Amygdala (tissue), 56 donors: ENCODE results near the gene UBE2D2.
A peak's percentile ranks its signal among the peaks of the same experiment; 100 is the strongest.

Source experiments
- DNase-seq, 56 donors: peaks; one replicate each; lab custom pipeline; 2025; lab: John Stamatoyannopoulos, UW

The UBE2D2 gene

DNA sequence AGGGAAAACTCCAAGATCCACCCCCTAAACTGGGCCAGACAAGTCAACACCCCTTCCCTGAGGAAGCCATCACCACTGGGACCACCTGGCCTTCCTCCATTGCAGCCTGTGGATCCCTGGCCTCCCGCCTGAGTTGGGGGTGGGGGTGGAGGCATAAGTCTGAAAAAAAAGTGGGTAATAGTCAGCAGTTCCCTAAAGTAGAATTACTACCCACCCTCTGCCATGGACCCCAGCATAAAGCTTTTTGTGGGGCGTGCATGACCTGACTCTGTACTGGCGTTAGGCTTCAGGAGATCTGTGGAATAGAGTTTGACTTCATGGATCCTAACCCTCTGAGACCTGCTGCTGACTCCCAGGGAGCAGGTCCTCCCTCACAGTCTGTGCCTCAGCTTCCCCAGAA, 85.0 kb downstream of the UBE2D2 start:
- DNase-seq: no peak

DNA sequence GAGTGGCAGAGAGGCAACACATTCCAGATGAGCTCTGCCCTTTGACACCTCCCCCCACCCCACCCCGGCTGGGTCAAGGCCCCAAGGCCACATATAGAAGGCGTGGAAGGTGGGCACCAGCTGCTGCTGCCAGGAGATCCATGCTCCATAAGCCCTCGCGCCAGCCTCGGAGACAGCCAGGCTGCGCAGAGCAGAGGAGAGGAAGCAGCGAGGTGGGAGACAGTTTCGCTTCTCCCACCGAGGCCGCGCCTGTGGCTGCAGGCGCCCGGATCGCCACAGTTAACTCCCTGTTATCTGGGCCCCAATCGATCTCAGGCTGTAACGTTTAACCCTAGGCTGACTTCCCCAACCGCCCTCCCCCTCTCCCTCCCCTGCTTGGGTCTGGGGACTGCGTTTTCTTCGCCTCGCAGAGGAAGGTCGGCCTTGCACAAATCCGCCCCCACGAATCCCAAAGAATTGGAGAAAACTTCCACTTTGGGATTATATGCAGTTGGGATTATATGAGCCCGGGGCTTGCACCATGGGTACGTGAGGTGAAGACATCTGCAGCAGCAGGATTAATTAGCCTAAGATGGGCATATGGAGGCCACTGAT, 85.9 kb downstream of the UBE2D2 start:
- peak in 1 of 56 donors; percentile 41 for DNase-seq

DNA sequence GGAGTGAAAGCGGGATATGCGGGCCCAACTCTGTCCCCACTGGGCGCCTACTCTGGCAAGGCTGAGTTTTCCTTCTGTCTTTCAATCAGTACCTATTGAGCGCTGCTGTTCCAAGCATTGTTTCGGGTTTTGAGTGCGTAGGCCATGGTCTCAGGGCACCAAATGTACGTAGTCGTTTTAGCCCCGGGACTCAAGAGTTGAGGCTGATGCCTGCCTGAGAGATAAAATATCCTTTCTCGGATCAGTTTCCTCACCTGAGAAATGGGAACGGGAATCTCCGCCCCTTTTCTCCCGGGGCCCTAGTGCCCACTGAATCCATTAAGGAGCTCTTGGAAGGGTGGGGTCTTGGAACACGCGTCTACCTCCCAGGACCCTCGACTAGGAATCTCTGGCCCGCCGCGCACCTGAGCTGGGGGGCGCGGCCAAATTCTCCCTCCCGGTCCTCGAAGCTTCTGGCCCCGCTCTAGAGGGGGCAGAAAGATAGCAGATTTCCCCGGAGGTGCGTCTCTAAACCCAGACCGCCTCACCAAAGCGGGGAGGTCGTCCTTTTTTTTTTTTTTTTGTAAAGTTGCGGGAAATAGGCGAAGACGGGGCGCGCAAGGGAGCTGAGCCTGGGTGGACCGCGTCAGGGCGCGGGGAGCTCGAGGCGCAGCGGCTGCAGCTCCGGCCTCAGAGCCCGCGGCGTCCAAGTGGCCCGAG, 86.5 kb downstream of the UBE2D2 start:
- no peak for DNase-seq

DNA sequence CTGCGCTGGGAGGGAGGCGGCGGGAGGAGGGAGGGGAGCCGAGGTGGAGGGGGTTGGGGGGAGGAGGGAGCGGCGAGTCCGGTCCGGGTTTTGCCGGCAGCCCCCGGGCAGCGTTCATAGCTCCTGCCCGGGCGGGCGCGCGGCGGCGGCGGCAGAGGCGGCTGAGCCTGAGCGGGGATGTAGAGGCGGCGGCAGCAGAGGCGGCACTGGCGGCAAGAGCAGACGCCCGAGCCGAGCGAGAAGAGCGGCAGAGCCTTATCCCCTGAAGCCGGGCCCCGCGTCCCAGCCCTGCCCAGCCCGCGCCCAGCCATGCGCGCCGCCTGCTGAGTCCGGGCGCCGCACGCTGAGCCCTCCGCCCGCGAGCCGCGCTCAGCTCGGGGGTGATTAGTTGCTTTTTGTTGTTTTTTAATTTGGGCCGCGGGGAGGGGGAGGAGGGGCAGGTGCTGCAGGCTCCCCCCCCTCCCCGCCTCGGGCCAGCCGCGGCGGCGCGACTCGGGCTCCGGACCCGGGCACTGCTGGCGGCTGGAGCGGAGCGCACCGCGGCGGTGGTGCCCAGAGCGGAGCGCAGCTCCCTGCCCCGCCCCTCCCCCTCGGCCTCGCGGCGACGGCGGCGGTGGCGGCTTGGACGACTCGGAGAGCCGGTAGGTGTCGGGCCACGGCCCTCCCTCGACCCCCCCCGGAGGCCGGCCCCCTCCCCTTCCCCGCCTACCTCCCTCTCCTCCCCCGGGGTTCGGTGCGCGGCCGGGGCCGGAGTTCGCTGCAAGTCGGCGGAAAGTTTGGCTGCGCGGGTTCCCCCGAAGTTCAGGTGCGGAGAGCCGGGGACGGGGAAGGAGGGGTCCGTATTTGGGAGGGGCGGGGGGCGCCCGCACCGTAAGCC, 87.3 kb downstream of the UBE2D2 start, which contains the start of gene CXXC5:
Gene CXXC5, plus strand, starts transcription at position 145 of the 877 bp plus-strand sequence. CDS start 32,175 bp downstream, outside the sequence.
- DNase-seq: peak in 49 of 56 donors; percentile 48 to 90 (median 80)

DNA sequence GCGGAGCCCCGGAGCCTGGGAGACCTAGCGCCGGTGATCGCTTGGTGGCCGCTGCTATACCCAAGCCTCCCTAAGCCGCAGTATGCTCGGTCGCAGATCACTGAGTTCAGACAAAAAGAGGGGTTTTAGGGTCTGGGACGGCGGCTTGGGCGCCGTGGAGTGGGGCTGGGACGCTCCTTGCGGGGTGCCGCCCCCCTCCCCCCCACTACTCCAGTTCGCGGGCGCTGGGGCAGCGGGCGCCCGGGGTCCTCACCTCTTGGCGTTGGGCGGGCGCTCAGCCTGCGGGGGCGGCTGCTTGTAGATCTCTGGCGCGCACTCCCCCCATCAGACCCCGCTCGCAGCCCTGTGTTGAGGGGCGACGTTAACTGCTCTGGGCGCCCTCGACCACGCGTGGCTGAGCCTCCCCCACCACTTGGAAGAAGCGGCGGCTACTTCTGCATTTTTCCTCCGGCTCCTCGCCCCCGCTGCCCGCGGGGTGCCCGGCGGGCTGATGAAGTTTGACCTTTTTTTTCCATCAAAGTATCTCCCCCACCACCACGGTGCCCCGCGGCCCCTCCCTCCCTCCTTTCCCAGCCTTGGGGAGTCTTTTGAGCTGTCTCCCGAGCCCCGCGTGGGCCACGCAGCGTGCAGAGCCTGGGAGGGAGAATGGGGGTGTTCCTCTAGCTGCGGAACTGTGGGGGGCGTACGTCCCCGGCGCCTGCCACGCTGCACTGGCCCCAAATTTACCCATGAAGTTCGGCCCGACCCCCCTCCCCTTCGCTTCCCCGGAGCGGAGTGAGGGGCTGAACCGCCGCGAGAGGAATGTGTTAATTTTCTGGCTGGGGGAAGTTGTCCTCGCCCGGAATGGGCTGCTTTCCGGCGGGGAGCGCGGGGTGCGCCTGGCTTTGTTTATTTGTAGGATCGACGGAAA, 88.2 kb downstream of the UBE2D2 start:
- peak in 15 of 56 donors; percentile 26 to 70 (median 51) for DNase-seq

DNA sequence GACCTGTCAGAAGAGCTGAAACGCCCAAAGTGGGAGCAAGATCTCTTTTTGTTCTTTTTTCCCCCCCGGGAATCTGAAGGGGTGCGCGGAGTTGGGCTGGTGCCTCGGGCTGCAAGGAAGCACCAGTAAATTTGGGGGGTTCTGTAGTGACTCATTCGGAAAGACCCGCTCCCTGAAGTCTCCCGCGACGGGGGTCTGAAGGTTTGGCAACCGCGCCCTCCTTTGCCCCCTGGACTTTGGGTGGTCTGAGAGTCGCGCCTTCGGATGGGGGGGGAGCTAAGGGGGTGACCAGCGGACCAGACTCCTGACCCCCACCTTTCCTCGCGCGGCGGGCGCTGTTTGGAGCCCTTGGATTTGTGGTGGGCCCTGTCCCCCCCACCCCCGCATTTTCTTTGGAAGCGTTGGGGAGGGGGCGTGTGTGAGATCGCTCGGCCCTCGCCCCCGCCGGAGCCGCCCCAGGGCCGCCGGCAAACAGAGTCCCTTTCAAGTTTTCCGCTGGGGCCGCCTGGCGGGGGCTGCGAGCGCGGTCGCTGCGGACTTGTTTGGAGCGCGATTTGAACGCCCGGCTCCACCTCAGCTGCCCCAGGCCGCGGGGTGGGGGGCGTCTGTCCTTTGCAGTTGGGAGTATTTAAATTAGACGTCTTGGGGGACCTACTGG, 89.0 kb downstream of the UBE2D2 start:
- DNase-seq: peak in 18 of 56 donors; percentile 38 to 74 (median 55)

DNA sequence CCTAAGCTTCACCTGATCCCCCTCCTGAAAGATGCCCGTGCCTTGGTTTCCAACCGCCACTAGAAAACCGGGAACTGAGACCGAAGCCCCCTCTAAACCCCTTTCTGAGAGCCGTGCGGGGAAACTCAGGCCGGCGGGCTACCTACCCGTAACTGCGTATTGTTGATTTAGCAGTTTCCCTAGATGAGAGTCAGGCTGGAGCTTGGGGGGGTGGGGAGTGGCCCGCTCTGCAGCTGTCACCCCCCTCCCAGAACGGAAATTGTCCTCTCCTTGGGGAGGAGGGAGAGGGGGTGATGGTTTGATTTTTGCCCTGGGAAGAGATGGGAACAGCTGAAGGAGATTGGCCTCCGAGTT, 89.5 kb downstream of the UBE2D2 start:
- DNase-seq: peak in 19 of 56 donors; percentile 35 to 80 (median 59)

DNA sequence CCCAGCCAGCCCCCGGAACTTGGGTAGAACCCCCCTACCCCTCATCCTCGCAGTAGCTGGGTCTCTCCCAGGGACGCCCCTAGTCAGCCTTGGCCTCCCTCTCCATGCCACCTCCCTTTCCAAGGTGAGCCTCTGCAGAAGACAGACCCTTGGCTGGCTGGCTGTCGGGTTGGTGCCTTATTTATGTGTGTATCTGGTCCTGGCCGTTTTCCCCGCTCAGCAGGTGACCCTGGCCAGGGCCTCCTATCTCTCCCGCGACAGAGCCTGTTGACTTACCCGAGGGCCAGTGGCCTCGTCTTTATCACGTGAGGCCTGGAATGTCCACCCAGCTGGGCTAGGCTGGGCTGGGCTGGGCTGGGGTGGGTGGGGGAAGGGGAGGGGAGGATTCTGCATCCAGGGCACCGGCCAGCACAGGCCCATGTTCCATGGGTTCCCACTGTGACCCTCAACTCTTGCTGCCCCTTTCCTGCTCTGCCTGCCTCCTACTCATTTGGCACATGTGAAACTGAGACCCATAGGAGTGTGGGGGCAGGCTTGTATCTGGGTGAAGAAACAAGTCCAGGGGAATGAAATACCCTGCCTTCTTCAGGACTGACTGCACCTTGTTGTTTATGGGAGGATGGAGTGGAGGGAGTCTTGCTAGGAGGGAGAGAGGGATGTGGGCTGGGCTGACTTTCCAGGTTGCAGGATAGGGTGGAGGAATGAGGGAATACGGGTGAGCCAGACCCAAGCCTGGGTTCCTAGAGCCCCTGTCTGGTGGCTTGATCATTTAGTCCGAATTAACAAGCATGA, 90.1 kb downstream of the UBE2D2 start:
- peak in 38 of 56 donors; percentile 45 to 85 (median 72) for DNase-seq

DNA sequence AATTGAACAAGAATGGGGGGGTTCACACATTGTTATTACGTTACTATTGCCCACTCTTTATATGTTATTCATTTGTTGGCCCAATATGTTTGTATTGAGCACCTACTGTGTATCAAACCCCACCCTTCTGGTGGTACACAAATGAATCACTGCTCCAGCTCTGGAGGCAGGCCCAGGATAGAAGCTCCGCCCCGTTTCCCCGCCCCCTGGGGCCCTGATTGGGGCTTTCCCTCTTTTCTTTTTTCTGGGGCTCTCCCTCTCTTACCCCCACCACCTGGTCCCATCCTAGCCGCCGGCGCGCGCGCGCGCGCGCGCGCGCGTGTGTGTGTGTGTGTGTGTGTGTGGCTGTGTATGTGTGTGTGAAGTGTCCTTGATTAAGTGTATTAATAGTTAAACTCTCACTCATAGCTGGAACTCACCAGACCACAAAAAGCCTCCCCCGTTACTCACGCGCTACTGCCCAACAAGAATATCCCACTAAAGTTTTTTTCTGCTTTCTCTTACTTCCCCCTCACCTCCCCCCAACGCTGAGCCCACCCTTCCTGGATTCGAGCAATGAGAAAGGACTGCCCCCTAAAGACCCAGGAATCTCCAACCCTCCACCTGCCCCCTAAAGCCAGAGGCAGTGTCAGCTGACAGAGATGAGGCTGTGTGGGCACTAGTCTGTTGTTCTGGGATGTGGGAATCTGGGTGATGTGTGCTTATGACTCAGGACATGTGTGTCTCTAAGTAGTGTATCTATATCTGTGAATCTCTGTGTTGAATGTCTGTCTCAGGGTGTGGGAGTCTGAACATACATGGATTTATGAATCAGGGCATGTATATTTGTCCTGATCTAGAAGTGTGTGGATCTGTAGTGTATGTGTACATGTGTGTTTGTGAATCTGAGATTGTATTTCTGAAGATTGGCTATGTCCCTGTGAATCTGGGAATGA, 91.0 kb downstream of the UBE2D2 start:
- DNase-seq: peak in 52 of 56 donors; percentile 47 to 95 (median 82)

DNA sequence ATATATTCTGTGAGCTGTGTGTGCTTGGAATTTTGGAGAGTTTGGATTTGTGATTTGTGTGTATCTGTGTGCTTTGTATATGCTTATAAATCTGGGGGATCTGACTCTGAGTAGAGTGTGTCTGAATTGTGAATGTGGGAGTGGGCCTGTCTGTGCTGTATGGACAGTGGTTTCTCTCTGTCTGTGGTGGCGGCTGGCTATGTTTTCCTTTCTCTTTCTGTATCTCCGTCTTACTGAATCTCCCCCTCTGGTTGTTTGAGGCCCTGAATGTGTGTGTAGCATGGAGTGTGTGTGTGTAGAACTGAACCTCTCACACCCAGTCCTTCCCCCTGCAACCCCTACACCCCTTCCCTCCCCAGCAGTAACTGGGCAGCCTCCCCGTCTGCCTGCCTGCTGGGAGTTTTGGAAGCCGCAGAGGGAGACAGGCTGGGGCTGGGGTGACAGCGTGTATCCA, 91.7 kb downstream of the UBE2D2 start:
- DNase-seq: peak in 2 of 56 donors; percentile 19 to 43

DNA sequence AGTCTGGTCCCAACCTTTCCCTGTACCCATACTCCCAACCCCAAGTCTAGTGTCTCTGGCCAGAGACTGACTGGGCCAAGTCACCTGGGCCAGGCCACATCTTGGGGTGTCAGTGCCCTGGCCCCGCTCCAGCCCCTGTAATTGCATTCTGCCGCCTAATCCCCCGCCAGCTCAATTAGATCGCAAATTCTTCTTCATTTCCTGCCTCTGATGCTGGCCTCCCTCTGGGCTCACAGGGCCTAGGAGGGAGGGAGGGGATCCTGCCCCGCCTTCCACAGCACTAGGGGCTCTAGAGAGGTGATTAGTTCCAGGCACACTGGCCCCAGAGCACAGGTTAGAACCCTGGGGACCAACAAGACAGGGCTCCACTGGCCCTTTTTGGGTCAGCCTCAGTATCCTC, 92.5 kb downstream of the UBE2D2 start:
- no peak for DNase-seq

DNA sequence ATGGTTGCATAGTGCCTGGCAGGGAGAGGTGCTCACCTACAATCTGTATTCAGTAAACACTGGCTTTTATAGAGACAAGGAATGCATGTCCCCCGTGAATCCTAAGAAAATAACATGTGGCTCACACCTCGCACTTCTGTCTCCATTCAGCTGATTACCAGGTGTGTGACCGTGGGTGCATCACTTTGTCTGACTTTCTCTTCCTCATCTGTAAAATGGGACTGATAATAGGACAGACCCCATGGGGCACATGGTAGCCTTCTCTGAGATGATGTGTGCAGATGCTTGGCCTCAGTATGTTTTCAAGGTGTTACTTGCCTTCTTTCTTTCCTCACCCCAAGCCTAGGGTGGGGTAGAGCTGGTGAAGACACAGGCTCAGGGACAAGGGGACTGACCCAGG, 93.3 kb downstream of the UBE2D2 start:
- no peak for DNase-seq

DNA sequence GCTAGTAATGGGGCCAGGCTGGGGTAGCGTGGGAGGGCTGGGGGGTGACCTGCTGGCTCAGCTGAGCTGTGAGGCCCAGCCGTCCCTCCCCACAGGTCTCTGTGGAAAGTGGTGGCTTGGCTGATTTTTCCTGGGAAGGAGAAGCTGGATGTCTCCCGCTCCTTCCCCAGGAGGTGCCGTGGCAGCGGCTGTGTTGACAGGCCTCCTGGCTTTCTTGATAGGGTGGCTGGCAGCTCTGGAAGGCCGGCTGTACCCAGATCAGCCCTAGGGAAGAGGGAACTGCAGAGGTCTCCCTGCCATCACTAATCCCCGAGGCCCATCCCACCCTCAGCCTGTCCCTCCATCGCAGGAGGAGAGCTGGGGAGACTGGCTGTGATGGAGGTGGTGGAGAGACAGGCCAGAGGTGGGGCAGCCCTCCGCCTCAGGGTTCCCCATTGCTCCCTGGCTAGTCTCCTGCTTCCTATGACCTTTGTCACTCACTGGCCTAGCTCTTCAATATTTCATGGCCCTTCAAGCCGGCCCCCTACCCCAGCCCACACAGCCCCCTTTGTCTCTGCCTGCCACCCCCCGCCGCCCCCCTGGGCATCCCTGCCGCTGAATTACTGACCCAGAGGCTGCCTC, 93.8 kb downstream of the UBE2D2 start:
- peak in 2 of 56 donors; percentile 24 to 27 for DNase-seq

DNA sequence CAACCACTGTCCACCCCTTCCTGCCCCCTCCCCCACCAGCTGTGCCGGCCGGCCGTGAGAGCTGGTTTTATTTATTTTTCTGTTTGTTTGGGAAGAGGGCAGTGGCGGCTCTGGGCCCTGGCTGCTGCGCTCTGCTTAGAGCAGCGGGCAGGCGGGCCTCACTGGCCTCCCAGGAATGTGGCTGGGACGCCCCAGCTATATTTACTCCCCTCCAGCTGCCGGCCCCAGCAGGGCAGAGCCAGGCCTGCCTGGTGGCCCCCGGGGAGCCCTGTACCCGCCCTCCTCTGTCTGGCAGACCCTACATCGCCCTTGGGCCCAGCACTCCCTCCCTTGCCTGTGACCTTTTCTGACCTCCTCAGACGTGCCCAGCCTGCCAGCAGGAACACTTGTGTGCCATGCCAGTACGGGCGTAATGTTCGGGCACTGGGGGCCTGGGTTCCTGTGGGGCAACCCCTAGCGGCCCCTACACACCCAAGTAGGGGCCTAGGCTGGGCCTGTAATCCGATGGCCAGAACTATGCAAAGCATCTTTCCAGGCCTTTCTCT, 94.7 kb downstream of the UBE2D2 start:
- peak in 10 of 56 donors; percentile 40 to 70 (median 60) for DNase-seq

DNA sequence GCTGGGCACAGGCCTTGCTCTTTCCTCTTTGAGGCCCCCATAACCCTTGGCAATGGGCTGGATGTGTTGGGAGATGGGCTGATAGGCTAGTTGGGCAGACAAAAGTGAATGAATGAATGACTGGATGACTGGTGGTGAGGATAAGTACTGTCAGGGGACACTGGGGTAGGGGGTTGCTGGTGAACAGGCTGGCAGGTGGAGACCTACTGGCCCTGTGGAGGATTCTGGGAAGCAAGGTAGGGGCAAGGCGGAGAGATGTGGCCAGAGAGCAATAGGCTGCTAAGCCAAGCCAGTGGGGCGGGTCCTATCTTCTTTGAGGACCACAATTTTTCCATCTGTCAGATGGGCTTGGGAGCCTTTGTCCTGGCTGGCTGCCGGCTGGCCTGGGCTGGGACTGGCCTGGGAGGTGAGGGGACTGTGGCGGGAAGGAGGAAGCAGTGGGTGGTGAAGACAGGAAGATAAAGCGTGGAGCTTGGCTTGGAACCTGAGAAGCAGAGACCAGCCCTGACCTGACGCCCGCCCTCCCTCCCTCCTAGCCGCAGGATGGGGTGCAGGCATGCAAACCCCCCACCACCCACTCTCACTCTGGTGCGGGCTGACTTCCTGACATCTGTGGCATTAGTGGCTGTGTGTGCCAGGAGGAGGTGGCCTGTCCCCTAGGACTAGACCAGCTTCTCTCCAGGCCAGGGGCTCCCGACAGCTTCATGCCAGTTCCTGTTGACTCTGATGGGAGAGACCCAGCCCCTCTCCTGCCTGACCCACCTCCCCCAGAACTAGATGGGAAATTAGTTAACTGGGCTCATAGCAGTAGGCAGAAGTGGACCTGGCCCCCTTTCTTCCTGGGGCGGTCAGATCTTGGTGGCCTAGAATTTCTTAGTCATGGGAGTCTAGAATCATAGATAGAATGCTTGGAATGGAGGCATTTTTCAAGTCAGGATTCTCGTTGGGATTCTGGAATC, 96.5 kb downstream of the UBE2D2 start:
- DNase-seq: no peak
